T-cell (primary cell): ENCODE results near the gene PADI6. TPM values are rescaled to one million over a fixed set of nuclear protein-coding genes. Genes with fewer than 3 reads are reported as not detected.
A peak's percentile ranks its signal among the peaks of the same experiment; 100 is the strongest.

Experiments
- ATAC-seq, 4 experiments: fragments of 200-7000 bp in 3 of 4; fragments of 150-1000 bp in 1 of 4; cut with Tn5 transposase; replicated peaks in 1 of 4; 1 replicate in 3 of 4; 2 replicates in 1 of 4; pipeline ENCODE4 v1.10.0; 2021; ENCODE audit warnings: moderate library complexity in 3 of 4, mild to moderate bottlenecking in 2 of 4, moderate number of reproducible peaks in 1 of 4
- CTCF ChIA-PET, 2 donors: fragments of 300-600 bp; sonication (Branson Sonifier 250); formaldehyde crosslinking; loops; one replicate each; lab custom pipeline; 2022; ENCODE audit warnings: antibody characterized with exemption in 2 of 2; lab: Charles Lee
- POLR2A ChIA-PET, 2 donors: fragments of 300-600 bp; sonication (Branson Sonifier 250); formaldehyde crosslinking; loops; one replicate each; lab custom pipeline; 2022; ENCODE audit warnings: antibody characterized with exemption in 2 of 2; lab: Charles Lee
- DNase-seq, 35 experiments: peaks; one replicate each; pipeline versions ENCODE4 v3.0.0 to v3.0.0-alpha.2; 2013 to 2023
- H3K27ac ChIP-seq: one replicate; pipeline ENCODE4 v1.5.1; 2013; ENCODE audit warnings: low read length
- H3K27me3 ChIP-seq, 2 experiments: replicated peaks in 1 of 2; 1 replicate in 1 of 2; 2 replicates in 1 of 2; pipeline versions ENCODE4 v1.6.1 to v1.7.0; 2013; ENCODE audit warnings: low read length in 1 of 2, mixed read lengths in 1 of 2; ENCODE audit not compliant: control insufficient read depth in 2 of 2, insufficient read depth in 2 of 2; ENCODE audit errors: extremely low read depth in 1 of 2
- H3K36me3 ChIP-seq, 2 donors: 1 replicate in 1 of 2; 2 replicates in 1 of 2; pipeline versions ENCODE4 v1.6.1 to v1.7.0; 2013; ENCODE audit warnings: low read length in 1 of 2; ENCODE audit not compliant: control insufficient read depth in 2 of 2, insufficient read depth in 1 of 2; ENCODE audit errors: extremely low read depth in 1 of 2
- H3K4me1 ChIP-seq, 2 experiments: 1 replicate in 1 of 2; 2 replicates in 1 of 2; pipeline versions ENCODE4 v1.6.1 to v1.7.0; 2013; ENCODE audit warnings: low read length in 2 of 2, mixed read lengths in 1 of 2; ENCODE audit not compliant: insufficient read depth in 2 of 2, control insufficient read depth in 1 of 2; ENCODE audit errors: extremely low read depth in 1 of 2
- H3K4me3 ChIP-seq, 2 donors: 1 replicate in 1 of 2; 2 replicates in 1 of 2; pipeline versions ENCODE4 v1.5.1 to v1.7.0; 2013; ENCODE audit warnings: mild to moderate bottlenecking in 2 of 2, low read length in 1 of 2, moderate library complexity in 1 of 2; ENCODE audit not compliant: control insufficient read depth in 1 of 2; ENCODE audit errors: extremely low read depth in 1 of 2
- H3K9me3 ChIP-seq: 2 replicates; pipeline ENCODE4 v1.7.0; 2013
- H3K27ac Mint-ChIP-seq, 2 donors: one replicate each; pipeline ENCODE4 v1.8.0; 2020 to 2021; ENCODE audit warnings: mild to moderate bottlenecking in 2 of 2, mixed read lengths in 2 of 2
- H3K27me3 Mint-ChIP-seq, 2 donors: one replicate each; pipeline ENCODE4 v1.8.0; 2021 to 2022; ENCODE audit warnings: mixed read lengths in 2 of 2
- H3K36me3 Mint-ChIP-seq: one replicate; pipeline ENCODE4 v1.8.0; 2021; ENCODE audit warnings: mixed read lengths
- H3K4me1 Mint-ChIP-seq, 3 donors: one replicate each; pipeline ENCODE4 v1.8.0; 2020 to 2022; ENCODE audit warnings: mixed read lengths in 3 of 3, mild to moderate bottlenecking in 1 of 3
- H3K4me3 Mint-ChIP-seq, 3 donors: one replicate each; pipeline ENCODE4 v1.8.0; 2020 to 2022; ENCODE audit warnings: mild to moderate bottlenecking in 3 of 3, mixed read lengths in 3 of 3, moderate library complexity in 3 of 3
- H3K9me3 Mint-ChIP-seq, 3 donors: one replicate each; pipeline ENCODE4 v1.8.0; 2020 to 2022; ENCODE audit warnings: mixed read lengths in 3 of 3
- WGBS: methylation state at CpG from one replicate; pipeline ENCODE4 v1.1.5; 2013; ENCODE audit warnings: missing lambda C conversion rate; ENCODE audit not compliant: insufficient coverage; 5-methylcytosine and 5-hydroxymethylcytosine counted together
- total RNA-seq, 35 experiments: library from RNA in 6 of 35; stranded (reverse) in 6 of 35; fragments of 120-200 nt in 1 of 35; gene quantifications; one replicate each; pipeline versions ENCODE4 v1.2.1 to v1.2.4 and lab custom pipeline; 2013 to 2026

PADI6 gene
- total RNA-seq, 5 donors from 2014 or later (not counting 1 experiment from before 2014, with no cell fraction given) = not detected

GRCh38 chr1:17423781-17424245 lies 51.8 kb downstream of the PADI6 start:
- H3K4me1 Mint-ChIP-seq = peaks cover 5 to 10% (median 8%) of the 10 kb centered on the region in 3 donors
- Histone ChIP-seq H3K27ac (no peak overlapping the region), H3K4me3 (no peak overlapping the region), H3K36me3 (peaks cover 30 to 86% of the 10 kb centered on the region in 2 donors), H3K4me1 (peaks cover 0 to 3% of the 10 kb centered on the region in 2 experiments), H3K27me3 (no peaks in the 10 kb centered on the region), H3K9me3 (no peaks in the 10 kb centered on the region)
- POLR2A ChIA-PET = no interaction called here
- DNase-seq (no peak), ATAC-seq (no peak)
- H3K36me3 Mint-ChIP-seq = peaks cover 58% of the 10 kb centered on the region
- H3K4me3 Mint-ChIP-seq = no peak overlapping the region
- no peaks in the 10 kb centered on the region for H3K9me3 Mint-ChIP-seq
- CTCF ChIA-PET = interaction anchor here in 1 of 2 donors (0.6 kb wide), 1 partner anchor 14 kb away, joined by 3 read pairs; no protein-coding TSS in a partner anchor
- H3K27ac Mint-ChIP-seq = no peak overlapping the region
- no peaks in the 10 kb centered on the region for H3K27me3 Mint-ChIP-seq
- 90% methylated on average over 13 of the region's 13 CpGs for WGBS

- CTCF ChIA-PET = no interaction called here
- no peak for DNase-seq
- Histone ChIP-seq H3K27me3 (no peaks in the 10 kb centered on the region), H3K27ac (no peak overlapping the region), H3K9me3 (no peaks in the 10 kb centered on the region), H3K36me3 (peaks cover 26 to 78% of the 10 kb centered on the region in 2 donors), H3K4me1 (no peaks in the 10 kb centered on the region), H3K4me3 (no peak overlapping the region)
- H3K4me1 Mint-ChIP-seq = peaks cover 10 to 19% (median 16%) of the 10 kb centered on the region in 3 donors
- no peak overlapping the region for H3K27ac Mint-ChIP-seq
- H3K9me3 Mint-ChIP-seq = no peaks in the 10 kb centered on the region
- H3K27me3 Mint-ChIP-seq = no peaks in the 10 kb centered on the region
- H3K4me3 Mint-ChIP-seq = no peak overlapping the region
- POLR2A ChIA-PET = no interaction called here
- H3K36me3 Mint-ChIP-seq = peaks cover 55% of the 10 kb centered on the region
- ATAC-seq = no peak
- WGBS = 91% methylated on average over 14 of the region's 18 CpGs
Measured at GRCh38 chr1:17425806-17426600, 54.0 kb downstream of the PADI6 start.

- Histone ChIP-seq H3K36me3 (peaks cover 24 to 72% of the 10 kb centered on the region in 2 donors), H3K27ac (no peak overlapping the region), H3K9me3 (no peaks in the 10 kb centered on the region), H3K27me3 (no peaks in the 10 kb centered on the region), H3K4me1 (peaks cover 0 to 7% of the 10 kb centered on the region in 2 experiments), H3K4me3 (no peak overlapping the region)
- Mint-ChIP-seq H3K27me3 (no peaks in the 10 kb centered on the region), H3K4me1 (peaks cover 21 to 25% (median 23%) of the 10 kb centered on the region in 3 donors), H3K4me3 (no peak overlapping the region), H3K9me3 (no peaks in the 10 kb centered on the region), H3K36me3 (peaks cover 44% of the 10 kb centered on the region), H3K27ac (no peak overlapping the region)
- no peak for ATAC-seq
- CTCF ChIA-PET = no interaction called here
- DNase-seq = no peak
- 95% methylated on average over 12 of the region's 21 CpGs for WGBS
- POLR2A ChIA-PET = no interaction called here
Measured at GRCh38 chr1:17427696-17428660, 56.0 kb downstream of the PADI6 start.

GRCh38 chr1:17429183-17429582 lies 57.2 kb downstream of the PADI6 start:
- no peak overlapping the region for H3K4me3 ChIP-seq
- H3K27me3 ChIP-seq = no peaks in the 10 kb centered on the region
- Mint-ChIP-seq H3K27me3 (no peaks in the 10 kb centered on the region), H3K4me3 (no peak overlapping the region), H3K9me3 (no peaks in the 10 kb centered on the region), H3K4me1 (peaks cover 24 to 32% (median 31%) of the 10 kb centered on the region in 3 donors), H3K36me3 (peaks cover 34% of the 10 kb centered on the region), H3K27ac (peak overlapping the region in 1 of 2 donors; percentile 34)
- ChIA-PET POLR2A (interaction anchor here in 1 of 2 donors (0.6 kb wide), 1 partner anchor 10 kb away, joined by 4 read pairs; the partner anchor contains the start of gene RCC2), CTCF (no interaction called here)
- no peak overlapping the region for H3K27ac ChIP-seq
- DNase-seq (no peak), ATAC-seq (no peak)
- WGBS = 80% methylated on average over 9 of the region's 9 CpGs
- H3K36me3 ChIP-seq = peaks cover 29 to 66% of the 10 kb centered on the region in 2 donors
- no peaks in the 10 kb centered on the region for H3K9me3 ChIP-seq
- peaks cover under 1 to 13% of the 10 kb centered on the region in 2 experiments for H3K4me1 ChIP-seq

- peaks cover 10 to 38% of the 10 kb centered on the region in 2 experiments for H3K4me1 ChIP-seq
- 100% methylated on average over 1 of the region's 3 CpGs for WGBS
- ChIA-PET CTCF (interaction anchor here in 1 of 2 donors (0.5 kb wide), 1 partner anchor 22 kb away, joined by 5 read pairs; no protein-coding TSS in a partner anchor), POLR2A (no interaction called here)
- Mint-ChIP-seq H3K4me3 (no peak overlapping the region), H3K27ac (peak overlapping the region in 1 of 2 donors; percentile 22), H3K9me3 (no peaks in the 10 kb centered on the region), H3K36me3 (peaks cover 17% of the 10 kb centered on the region), H3K4me1 (peaks cover 51 to 60% (median 59%) of the 10 kb centered on the region in 3 donors), H3K27me3 (no peaks in the 10 kb centered on the region)
- no peak overlapping the region for H3K4me3 ChIP-seq
- no peaks in the 10 kb centered on the region for H3K27me3 ChIP-seq
- no peaks in the 10 kb centered on the region for H3K9me3 ChIP-seq
- H3K36me3 ChIP-seq = peaks cover 9 to 37% of the 10 kb centered on the region in 2 donors
- no peak overlapping the region for H3K27ac ChIP-seq
- DNase-seq (no peak), ATAC-seq (no peak)
Measured at GRCh38 chr1:17432412-17432811, 60.4 kb downstream of the PADI6 start.

GRCh38 chr1:17433261-17433660 lies 61.3 kb downstream of the PADI6 start:
- Mint-ChIP-seq H3K9me3 (no peaks in the 10 kb centered on the region), H3K27ac (peak overlapping the region in 1 of 2 donors; percentile 39), H3K4me1 (peaks cover 51 to 60% (median 59%) of the 10 kb centered on the region in 3 donors), H3K27me3 (no peaks in the 10 kb centered on the region), H3K4me3 (no peak overlapping the region), H3K36me3 (peaks cover 17% of the 10 kb centered on the region)
- peaks cover 10 to 38% of the 10 kb centered on the region in 2 experiments for H3K4me1 ChIP-seq
- POLR2A ChIA-PET = no interaction called here
- no peak for DNase-seq
- no peak for ATAC-seq
- 86% methylated on average over 9 of the region's 13 CpGs for WGBS
- peaks cover 9 to 29% of the 10 kb centered on the region in 2 donors for H3K36me3 ChIP-seq
- H3K9me3 ChIP-seq = no peaks in the 10 kb centered on the region
- no peaks in the 10 kb centered on the region for H3K27me3 ChIP-seq
- CTCF ChIA-PET = interaction anchor here in 1 of 2 donors (0.6 kb wide), 1 partner anchor 22 kb away, joined by 7 read pairs; no protein-coding TSS in a partner anchor
- no peak overlapping the region for H3K4me3 ChIP-seq
- no peak overlapping the region for H3K27ac ChIP-seq
